H1 (cell line): ENCODE results near the gene SLC35G6.

ENCODE experiments used
- CEBPB ChIP-seq: IDR thresholded peaks from 2 replicates; pipeline ENCODE4 v1.6.1; 2012; ENCODE audit warnings: low read depth, low read length
- GTF2F1 ChIP-seq: IDR thresholded peaks from 2 replicates; pipeline ENCODE4 v1.6.1; 2012; ENCODE audit warnings: low read depth, low read length, improper control_type of control experiment, borderline replicate concordance
- JUN ChIP-seq: IDR thresholded peaks from 2 replicates; pipeline ENCODE4 v1.6.1; 2011; ENCODE audit warnings: low read depth, mild to moderate bottlenecking, improper control_type of control experiment, low read length
- POLR2A ChIP-seq, 2 experiments: IDR thresholded peaks; 1 replicate in 1 of 2; 2 replicates in 1 of 2; pipeline ENCODE4 v1.6.1; 2011; ENCODE audit warnings: low read depth in 2 of 2, low read length in 2 of 2, mild to moderate bottlenecking in 2 of 2; ENCODE audit errors: control extremely low read depth in 1 of 2
- RAD21 ChIP-seq, 2 experiments: IDR thresholded peaks in 1 of 2; conservative IDR thresholded peaks in 1 of 2; 2 replicates each; pipeline ENCODE4 v1.6.1; 2011; ENCODE audit warnings: low read depth in 2 of 2, low read length in 2 of 2, improper control_type of control experiment in 1 of 2, inconsistent platforms in 1 of 2, mild to moderate bottlenecking in 1 of 2, moderate library complexity in 1 of 2
- RBBP5 ChIP-seq: IDR thresholded peaks from 2 replicates; pipeline ENCODE4 v1.7.1; 2012; ENCODE audit warnings: low read depth, mild to moderate bottlenecking, inconsistent platforms, low read length, moderate library complexity, borderline replicate concordance
- TF ChIP-seq, protein P1 (sequence below), 3 experiments: IDR thresholded peaks; 1 replicate in 2 of 3; 2 replicates in 1 of 3; pipeline versions ENCODE4 v1.5.1 to v1.6.1; 2011; ENCODE audit warnings: low read length in 3 of 3, mild to moderate bottlenecking in 3 of 3, inconsistent platforms in 2 of 3, low read depth in 1 of 3, moderate library complexity in 1 of 3; ENCODE audit not compliant: insufficient read depth in 1 of 3; ENCODE audit errors: control extremely low read depth in 1 of 3

DNA sequence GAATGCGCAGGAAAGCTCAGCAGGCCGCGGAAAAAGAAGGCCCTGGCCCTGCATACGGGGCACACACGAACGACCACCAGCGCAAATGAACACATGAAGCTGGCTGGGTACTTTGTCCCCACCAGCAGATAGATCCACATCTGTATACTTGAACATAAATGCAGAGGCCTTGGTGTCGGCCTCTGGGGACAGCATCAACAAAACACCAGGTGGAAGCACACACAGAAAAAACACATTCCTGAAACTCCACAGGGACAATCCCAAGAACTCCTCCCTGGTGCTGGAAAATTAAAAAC, 1.2 kb upstream of the SLC35G6 start:
- TF ChIP-seq, protein P1, sequence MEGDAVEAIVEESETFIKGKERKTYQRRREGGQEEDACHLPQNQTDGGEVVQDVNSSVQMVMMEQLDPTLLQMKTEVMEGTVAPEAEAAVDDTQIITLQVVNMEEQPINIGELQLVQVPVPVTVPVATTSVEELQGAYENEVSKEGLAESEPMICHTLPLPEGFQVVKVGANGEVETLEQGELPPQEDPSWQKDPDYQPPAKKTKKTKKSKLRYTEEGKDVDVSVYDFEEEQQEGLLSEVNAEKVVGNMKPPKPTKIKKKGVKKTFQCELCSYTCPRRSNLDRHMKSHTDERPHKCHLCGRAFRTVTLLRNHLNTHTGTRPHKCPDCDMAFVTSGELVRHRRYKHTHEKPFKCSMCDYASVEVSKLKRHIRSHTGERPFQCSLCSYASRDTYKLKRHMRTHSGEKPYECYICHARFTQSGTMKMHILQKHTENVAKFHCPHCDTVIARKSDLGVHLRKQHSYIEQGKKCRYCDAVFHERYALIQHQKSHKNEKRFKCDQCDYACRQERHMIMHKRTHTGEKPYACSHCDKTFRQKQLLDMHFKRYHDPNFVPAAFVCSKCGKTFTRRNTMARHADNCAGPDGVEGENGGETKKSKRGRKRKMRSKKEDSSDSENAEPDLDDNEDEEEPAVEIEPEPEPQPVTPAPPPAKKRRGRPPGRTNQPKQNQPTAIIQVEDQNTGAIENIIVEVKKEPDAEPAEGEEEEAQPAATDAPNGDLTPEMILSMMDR (IDR thresholded peaks at IDR 0.05; ENCODE audit: control extremely low read depth in 1 of 3, insufficient read depth in 1 of 3, low read depth in 1 of 3, low read length in 3 of 3): no peak
- TF ChIP-seq JUN (no peak), CEBPB (no peak), POLR2A (IDR thresholded peaks at IDR 0.05; ENCODE audit: control extremely low read depth in 1 of 2, low read depth in 2 of 2, low read length in 2 of 2) (no peak), RBBP5 (no peak), GTF2F1 (no peak), RAD21 (IDR thresholded peaks at IDR 0.05 in 1 of 2, conservative IDR thresholded peaks at IDR 0.05 in 1 of 2; ENCODE audit: low read depth in 2 of 2, low read length in 2 of 2) (no peak)
